Uterus (tissue), 2 donors: ENCODE data around the gene TULP3.

Source experiments
- POLR2A ChIP-seq, 2 donors: fragments of 450-650 bp; IDR thresholded peaks; one replicate each; pipeline ENCODE4 v1.6.1; 2016; ENCODE audit warnings: antibody characterized with exemption in 2 of 2, mild to moderate bottlenecking in 1 of 2, moderate library complexity in 1 of 2
- TF ChIP-seq, protein P1 (sequence below), 4 experiments: fragments of 200-600 bp in 2 of 4; fragments of 450-650 bp in 2 of 4; sonication (generic) in 2 of 4; IDR thresholded peaks; one replicate each; pipeline ENCODE4 v1.5.1; 2016 to 2019; ENCODE audit warnings: antibody characterized with exemption in 4 of 4, mild to moderate bottlenecking in 2 of 4, moderate library complexity in 1 of 4

- no peak for TF ChIP-seq POLR2A (IDR thresholded peaks at IDR 0.05)
- TF ChIP-seq, protein P1, sequence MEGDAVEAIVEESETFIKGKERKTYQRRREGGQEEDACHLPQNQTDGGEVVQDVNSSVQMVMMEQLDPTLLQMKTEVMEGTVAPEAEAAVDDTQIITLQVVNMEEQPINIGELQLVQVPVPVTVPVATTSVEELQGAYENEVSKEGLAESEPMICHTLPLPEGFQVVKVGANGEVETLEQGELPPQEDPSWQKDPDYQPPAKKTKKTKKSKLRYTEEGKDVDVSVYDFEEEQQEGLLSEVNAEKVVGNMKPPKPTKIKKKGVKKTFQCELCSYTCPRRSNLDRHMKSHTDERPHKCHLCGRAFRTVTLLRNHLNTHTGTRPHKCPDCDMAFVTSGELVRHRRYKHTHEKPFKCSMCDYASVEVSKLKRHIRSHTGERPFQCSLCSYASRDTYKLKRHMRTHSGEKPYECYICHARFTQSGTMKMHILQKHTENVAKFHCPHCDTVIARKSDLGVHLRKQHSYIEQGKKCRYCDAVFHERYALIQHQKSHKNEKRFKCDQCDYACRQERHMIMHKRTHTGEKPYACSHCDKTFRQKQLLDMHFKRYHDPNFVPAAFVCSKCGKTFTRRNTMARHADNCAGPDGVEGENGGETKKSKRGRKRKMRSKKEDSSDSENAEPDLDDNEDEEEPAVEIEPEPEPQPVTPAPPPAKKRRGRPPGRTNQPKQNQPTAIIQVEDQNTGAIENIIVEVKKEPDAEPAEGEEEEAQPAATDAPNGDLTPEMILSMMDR (IDR thresholded peaks at IDR 0.05), result no peak
Observed at GRCh38 chr12:2919249-2919648, 28.6 kb downstream of the TULP3 start.
